ENCODE results near the gene KCNJ18.
"Not testable (repeated sequence)": the region's sequence is repeated elsewhere in the genome, so short reads cannot be mapped to it uniquely, and the experiment has no call there.

KCNJ18 gene

DNA sequence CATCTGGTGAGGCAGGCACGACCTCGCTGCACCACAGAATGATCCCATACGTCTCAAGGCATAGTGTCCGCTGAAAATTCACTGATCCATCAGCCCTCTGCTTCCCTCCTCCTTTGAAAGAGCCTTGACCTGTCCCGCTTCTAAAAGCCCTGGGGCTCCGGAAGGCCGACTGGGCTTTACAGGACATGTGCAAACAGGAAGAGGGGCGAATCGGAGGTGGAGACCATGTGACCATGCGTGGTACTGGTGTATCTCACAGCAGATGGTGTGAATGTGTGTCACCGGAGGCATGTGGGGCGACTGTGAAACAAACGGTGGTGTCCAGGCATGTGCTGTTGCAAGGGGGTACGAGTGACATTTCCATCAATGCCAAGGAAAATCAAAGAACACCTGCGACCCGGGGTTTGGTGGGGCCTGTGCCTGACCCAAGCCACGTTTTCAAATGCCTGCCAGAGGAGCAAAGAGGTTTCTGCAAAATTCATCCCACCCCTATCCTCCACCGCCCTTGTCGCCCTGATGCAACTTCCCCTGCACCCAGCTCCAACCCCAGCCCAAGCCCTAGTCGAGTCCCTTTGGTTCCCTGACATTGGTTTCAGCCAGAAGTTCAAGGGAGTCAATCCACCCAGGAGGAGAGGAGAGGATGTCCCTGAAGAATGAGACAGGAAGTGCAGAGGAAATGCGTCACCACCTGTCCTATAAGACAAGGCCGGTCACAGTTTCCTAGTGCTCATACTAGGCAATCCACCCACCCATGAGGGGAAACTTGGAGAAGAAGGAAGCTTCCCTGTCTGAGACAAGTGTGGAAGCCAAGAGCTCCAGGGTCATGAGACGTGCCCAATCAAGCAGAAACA lies 5.9 kb upstream of the KCNJ18 start:
- no peak for DNase-seq

DNA sequence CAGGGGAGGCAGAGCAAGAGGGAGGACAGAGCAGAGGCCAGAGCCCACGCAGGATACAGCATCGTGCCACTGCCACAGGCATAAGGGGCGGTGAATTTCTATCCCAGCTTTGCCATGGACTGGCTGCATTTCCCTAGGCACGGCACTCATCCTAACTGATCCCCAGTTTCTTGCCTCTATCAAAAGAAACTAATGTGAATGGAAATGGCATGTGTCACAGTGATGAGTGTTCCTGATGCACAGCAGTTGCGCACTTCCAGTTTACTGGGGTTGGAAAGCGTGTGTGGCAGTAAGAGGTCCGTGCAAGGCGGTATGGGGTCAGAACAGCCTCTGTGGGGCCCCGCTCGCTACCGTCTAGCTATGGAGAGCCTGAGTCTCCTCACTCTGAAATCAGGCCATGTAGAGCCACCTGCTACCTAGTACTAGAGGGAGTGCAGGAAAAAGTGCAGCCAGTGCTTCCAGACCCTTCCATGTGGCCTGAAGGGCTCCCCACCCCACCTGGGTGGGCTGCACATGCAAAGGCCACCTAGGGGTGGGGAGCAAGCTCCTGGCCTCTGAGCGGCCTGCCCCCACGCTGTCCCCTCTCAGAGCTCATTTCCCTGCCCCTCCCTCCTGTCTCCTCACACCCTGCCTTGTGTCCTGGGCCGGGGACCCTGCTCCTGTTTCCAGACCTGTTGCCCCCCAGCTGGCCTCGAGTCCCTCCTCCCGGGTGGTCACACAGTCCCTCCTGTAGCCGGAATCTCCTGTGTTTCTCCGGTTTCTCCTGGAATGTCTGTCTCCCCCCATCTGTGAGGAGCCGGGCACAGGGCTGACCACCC lies 5.0 kb upstream of the KCNJ18 start:
- no peak for DNase-seq

DNA sequence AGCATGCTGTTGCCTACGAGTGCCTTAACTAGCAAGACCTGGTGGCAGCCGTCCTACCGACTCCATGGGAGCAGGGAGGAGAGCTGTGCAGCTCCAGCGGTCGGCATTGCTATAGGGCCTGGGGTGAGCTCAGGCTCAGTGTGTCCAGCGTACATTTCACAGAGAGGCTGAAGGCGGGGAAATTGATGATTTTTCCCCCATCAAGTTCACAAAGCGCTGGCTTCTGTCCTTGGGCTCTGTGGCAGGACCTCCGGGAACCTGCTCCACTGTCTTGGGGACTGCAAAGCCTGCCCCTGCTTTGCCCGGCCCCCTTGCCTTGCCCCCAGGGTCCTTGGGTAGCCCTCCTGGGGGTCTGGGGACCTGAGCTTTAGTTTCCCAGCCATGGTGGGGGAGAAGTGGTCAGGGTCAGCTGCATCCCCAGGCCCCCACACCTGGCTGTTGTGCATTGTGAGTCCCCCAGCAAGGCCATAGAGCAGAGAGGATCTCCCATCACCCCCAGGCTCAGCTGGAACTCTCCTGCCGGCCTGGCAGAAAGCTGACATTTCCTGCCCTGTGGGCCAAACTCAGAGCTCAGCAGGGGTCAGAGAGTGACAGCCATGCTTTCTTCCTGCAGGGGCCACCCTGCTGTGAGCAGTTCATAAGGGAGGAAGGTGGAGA lies 3.9 kb upstream of the KCNJ18 start:
- no peak for DNase-seq

DNA sequence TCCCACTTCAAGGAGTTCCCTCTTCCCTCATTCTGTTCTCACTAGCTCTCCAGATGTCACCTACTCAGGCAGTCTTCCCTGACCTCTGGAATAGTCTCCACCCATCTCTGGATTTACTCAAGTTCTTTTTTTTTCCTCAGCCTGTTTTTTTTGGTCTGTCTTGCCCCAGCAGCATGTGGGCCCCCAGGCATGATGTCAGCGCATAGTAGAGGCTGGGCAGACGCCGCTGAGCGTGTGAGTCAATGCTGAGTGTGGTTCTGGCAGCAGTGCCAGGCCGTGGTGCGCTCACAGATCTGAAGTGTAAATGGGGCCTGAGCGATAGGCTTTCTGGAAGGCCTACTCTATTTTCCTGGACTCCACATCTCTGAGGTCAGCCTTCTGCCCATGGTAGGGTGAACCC lies 2.7 kb upstream of the KCNJ18 start:
- no peak for DNase-seq

DNA sequence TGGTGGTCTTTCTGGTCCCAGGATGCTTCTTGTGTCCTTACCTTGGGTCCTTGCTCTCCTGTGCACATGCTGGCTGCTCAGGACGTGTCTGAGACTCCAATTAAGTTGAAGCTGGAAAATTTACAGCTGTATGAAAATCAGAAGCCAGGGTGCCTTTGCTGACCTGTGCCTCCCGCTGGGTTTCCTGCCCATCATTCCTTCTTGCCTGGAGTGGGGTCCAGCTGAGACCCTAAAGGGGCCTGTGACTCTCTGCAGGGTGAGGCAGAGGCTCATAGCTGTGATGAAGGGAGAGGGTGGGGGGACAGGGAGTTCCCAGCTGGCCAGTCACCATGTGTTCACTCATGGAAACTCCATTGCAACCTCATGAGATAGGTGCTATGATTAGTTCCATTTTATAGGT lies 1.5 kb upstream of the KCNJ18 start:
- DNase-seq, result not testable (repeated sequence)

DNA sequence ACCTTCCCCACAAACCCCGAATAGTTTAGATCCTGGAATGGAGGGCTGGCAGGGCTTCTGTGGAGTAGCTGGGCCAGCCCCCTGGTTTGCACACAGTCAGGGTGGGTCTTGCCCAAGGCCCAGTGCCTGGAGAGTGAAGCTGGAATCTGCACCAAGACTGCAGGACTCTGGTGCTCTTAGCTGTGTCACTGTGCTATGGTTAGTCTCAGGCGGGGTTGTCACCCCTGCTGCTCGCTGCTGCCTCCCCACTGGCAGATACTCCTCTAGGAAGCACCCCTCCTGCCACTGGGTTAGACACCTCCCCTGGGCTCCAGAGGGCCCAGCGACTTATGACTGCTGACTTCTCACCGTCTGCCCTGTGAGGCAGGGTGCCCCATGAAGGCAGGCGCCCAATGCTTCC lies 842 bp upstream of the KCNJ18 start:
- not testable (repeated sequence) for DNase-seq

DNA sequence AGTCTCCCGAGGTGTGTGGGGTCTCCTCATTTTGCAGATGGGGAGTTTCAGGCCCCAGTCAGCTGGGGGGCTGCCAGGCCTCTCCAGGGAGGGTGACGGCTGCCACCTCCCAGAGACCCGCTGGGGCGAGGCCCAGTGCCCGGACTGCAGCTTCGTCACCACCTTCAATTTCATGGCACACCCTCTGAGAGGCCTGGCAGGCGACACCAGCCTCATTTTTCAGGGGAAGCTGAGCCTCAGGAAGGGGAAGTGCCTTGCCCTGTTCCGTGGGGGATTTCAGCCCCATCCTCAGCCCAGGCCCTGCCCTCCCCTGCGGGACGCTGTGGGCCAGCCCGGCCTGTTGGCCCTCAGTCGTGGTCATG lies 362 bp downstream of the KCNJ18 start:
- DNase-seq, result not testable (repeated sequence)

DNA sequence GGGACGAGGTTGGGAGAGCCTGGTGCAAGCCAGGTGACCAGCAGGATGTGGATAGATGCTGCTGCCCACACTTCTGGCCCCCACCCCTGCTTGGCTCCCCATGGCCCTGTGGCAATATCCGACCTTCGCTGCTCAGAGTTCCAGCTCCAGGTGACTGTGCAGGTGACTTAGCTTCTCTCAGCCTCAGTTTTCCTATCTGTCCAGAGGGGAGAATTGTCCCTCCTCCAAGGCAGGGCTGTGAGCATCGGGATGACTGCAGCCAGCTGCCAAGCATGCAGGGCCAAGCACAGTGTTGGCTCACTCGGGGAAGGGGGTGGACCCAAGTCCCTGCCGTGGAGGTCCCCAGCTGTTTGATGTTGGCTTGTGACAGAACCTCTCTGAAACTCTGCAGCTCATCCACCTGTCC lies 1.1 kb downstream of the KCNJ18 start:
- not testable (repeated sequence) for DNase-seq

DNA sequence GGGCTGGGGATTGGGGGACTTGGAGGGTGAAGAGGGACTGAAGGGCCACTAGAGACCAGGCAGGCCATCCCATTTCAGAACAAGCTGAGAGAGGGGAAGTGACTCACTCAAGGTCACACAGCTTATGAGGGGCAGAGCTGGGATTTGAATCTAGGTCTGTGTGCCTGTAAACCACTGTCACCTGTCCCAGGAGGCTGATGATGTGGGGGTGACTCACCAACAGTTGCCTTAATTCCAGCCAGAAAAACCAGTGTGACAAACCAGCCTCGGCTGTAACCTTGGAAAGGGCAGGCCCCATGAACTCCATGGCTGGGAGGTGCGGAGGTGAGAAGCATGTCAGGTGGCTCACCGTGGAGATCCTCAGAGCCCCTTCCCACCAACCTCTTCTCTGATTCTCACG lies 1.6 kb downstream of the KCNJ18 start:
- not testable (repeated sequence) for DNase-seq

DNA sequence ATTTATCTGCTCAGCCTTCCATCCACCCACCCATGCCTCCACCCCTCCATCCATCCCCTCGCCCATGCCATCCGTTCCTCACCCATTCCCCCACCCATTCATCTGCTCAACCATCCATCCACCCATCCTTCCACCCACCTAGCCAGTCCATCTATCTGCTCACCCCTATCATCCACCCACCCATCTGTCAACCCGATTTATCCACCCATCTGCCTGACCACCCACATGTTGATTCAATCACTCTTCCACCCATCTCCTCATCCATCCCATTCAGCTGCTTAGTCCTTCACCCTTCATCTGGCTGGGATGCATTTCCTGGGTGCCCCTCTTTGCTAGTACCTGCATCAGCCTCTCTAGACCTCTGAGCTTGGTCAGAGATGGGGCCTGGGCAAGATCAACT lies 3.9 kb downstream of the KCNJ18 start:
- not testable (repeated sequence) for DNase-seq

DNA sequence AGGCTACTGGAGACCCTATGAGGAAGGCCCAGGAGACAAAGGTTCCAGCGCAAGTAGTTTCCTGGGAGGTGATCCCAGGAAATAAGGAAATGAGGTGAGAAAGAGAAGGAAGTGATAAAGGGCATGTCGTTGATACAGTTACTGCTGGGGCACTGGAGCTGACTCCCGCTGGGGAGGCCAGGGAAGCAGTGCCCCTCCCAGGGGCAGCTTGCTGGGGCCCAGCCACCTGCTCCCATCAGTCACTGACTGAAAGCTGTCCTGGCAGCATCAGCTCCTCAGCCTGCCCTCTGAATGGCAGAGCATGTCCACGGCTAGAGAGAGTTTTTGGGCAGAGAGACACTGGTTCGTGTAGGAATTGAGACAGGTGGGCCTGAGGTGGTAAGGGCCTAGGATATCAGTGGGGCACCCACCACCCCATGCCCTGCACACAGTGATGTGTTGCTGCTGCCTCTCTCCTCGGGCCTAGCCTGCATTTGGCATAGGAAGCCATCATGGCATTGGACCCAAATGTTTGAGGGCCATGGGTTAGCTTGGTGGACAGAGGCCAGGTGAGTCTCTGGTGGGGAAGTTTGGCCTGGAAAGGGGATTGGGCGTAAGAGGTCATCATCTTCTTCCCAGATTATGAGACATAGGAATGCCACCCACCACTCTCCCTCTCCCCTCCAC lies 4.7 kb downstream of the KCNJ18 start:
- not testable (repeated sequence) for DNase-seq

DNA sequence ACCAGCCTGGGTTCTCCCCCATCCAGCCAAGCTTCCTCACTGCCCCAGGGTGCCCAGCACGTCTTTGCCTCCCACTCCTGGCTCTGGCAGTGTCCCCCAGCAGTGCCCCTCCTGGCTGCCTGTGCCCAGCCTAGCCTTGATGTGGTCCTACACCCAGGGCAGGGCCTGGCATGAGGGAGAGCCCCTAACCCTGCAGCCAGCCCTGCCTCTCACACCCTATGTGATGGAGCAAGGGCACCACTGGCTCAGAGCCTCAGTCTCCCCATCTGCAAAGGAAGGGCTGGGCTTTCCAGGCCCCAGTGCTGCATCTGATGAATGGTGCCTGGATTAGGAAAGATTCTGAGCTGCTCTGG lies 5.2 kb downstream of the KCNJ18 start:
- DNase-seq, result not testable (repeated sequence)

DNA sequence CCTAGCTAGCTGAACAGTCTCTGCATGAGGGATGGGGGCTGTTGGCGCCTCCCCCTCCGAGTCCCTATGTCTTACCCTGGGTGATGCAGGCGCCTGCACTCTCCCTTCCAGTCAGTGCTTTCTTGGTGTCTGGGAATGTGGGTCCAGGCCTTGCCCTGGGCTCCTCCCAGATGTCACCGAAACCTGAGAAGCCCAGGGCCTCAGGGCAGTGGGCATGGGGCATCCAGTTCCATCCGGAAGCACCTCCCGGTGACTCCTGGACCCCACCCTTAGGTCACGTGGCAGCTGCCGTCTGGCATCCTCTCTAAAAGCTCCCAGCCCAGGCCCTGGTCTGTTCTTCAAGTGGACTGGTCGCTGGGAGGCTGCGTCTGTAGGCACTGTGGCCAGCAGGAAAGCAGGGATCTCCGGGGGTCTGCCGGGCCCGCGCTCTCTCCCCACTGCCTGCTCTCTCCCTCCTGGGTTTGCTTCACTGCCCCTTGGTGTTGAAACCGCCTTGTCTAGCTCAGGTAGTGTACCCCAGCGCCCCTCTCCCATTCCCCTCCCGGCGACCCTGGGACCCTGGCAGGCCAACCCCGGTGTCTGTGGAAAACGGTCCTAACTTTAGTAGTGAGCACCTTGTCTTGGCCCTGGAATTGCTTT lies 6.2 kb downstream of the KCNJ18 start:
- not testable (repeated sequence) for DNase-seq

DNA sequence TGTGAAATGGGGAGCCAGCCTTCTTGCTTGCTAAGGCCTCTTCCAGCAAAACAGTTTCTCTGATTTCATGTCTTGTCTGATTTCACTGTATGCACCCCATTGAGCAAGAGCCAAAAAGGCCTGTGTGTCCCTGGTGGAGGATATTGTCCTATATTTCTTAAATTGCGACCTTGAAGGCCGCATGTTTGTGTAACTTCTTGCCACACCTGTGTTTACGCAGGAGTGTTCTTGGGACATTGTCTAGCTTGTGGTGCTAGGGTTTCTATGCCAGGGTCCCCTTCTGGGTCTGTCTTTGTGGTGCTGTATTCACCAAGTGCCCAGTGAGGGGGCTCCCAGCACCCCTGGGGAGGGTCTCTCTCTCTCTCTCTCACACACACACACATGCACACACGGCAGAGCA lies 6.8 kb downstream of the KCNJ18 start:
- DNase-seq, result not testable (repeated sequence)

DNA sequence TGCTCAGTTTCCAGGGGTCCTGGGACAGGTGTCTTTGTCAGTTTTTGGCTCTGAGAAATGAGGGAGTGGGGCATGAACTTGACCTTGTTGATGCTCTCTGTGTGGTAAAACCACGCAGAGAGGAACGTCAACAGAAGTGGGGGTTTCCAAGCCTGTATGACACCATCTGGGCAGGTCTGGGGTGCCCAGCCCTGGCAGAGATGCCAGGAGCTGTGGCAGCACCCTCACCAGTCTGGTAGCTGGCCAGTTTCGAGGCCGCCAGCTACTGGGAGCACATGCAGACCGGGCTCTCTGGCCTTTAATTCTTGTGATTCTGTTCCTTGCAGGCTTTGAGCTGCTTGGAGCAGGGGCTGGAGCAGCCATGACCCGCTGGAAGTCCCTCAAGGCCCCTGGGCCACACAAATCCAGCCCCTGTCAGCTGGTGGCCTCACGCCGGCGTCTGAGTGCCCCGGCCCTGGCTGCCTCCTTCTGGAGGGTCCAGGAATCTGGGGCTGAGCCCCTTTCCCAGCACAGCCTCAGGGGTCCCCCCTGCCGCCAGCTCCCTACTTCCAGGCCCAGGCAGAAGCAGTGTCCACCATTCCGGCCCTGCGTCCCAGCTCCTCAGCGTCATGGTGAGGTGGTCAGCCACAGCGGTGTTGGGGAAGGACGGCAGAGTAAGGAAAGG lies 7.4 kb downstream of the KCNJ18 start:
- DNase-seq, result not testable (repeated sequence)

DNA sequence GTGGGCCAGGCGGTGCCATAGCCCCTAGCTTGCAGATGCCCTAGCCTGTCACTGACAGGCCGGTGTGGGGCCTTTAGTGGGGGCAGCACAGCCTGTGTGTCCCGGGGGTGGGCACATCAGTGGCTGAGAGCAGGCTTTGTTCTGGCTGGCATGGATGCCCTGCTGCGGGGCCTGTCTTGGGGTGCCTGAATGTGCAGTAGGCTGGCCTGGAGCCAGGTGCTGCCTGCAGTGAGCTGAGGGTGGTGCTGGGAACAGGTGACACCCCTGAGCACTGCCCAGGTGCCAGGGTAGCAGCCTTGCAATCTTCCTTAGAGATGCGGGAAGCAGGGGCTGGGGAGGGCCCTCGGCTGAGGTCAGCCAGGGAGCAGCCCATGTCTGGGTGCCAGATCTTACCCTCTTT lies 8.8 kb downstream of the KCNJ18 start:
- not testable (repeated sequence) for DNase-seq

DNA sequence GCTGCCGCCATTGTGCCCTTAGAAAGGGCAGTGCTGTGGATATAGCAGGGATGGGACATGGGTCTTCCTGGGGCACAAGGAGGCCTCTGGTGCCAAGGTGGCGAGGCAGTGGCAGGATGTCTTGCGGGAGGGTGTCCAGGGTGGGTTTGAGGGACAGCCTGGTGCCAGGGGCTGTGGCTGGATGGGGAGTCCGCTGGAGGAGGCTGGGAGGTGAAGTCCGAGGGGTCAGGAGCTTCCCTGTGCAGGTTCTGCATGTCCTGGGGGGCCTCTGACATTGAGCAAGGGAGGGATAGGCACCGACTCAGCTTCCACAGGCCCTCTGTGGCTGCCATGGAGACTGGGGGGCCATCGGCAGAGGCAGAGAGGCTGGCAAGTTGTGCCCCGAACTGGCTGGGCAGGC lies 9.7 kb downstream of the KCNJ18 start:
- DNase-seq, result not testable (repeated sequence)

DNA sequence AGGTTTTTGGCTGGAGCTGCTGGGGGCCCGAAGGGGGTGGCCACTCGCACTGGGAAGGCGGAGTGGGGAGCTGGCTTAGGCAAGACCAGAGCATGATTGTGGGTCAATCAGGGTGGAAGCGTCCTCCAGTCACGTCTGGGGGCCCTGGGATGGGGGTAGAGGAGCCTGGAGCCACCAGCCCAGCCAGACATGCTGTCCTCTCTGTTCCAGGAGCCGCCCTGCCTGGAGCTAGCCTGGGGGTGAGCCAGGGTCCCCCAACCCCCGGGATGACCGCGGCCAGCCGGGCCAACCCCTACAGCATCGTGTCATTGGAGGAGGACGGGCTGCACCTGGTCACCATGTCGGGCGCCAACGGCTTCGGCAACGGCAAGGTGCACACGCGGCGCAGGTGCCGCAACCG lies 10.2 kb downstream of the KCNJ18 start:
- DNase-seq, result not testable (repeated sequence)

DNA sequence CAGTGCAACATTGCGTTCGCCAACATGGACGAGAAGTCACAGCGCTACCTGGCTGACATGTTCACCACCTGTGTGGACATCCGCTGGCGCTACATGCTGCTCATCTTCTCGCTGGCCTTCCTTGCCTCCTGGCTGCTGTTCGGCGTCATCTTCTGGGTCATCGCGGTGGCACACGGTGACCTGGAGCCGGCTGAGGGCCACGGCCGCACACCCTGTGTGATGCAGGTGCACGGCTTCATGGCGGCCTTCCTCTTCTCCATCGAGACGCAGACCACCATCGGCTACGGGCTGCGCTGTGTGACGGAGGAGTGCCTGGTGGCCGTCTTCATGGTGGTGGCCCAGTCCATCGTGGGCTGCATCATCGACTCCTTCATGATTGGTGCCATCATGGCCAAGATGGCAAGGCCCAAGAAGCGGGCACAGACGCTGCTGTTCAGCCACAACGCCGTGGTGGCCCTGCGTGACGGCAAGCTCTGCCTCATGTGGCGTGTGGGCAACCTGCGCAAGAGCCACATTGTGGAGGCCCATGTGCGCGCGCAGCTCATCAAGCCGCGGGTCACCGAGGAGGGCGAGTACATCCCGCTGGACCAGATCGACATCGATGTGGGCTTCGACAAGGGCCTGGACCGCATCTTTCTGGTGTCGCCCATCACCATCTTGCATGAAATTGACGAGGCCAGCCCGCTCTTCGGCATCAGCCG lies 10.8 kb downstream of the KCNJ18 start:
- not testable (repeated sequence) for DNase-seq

DNA sequence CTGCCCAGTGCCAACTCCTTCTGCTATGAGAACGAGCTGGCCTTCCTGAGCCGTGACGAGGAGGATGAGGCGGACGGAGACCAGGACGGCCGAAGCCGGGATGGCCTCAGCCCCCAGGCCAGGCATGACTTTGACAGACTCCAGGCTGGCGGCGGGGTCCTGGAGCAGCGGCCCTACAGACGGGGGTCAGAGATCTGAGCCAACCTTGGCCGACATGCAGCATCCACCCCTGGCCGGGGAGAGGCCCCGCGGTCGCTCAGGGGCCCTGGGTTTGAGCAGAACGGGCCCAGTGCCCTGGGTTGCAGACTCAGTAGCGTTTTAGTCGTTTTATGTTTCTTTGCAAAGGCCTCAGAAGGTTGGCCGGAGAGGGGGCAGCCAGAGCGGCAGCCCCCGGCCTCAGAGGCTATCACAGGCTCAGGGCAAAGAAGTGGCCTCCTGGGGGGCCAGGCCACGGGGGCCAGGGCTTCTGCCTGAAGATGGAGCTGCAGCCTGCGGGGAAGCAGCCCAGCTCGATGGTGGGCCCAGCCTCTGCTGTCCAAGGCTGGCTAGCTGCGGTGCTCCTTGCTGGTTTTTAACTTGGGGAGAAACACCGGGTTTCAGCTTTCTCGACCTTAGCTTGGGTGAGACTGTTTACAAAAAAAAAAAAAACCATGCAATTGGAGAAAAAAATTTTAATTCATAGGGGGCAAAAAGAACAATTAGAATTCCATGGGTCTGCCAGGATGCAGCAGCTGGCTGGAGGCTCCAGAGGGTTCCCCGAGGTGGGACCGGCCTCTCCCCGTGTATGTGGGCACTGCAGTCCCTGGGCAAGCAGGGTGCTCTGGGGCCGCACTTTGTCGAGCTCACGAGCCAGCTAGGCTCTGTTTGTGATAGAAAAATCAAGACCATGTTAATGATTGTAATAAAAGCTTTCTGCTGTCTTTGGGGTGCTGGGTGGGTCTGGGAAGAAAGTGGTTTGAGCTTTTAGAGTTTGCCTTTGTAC lies 11.9 kb downstream of the KCNJ18 start:
- DNase-seq, result not testable (repeated sequence)
